TTC549 (cell line): ENCODE data around the gene MBOAT1.
"Not testable (repeated sequence)": the region's sequence is repeated elsewhere in the genome, so short reads cannot be mapped to it uniquely, and the experiment has no call there.

Source experiments
- FAIRE-seq: peaks from 2 replicates; lab custom pipeline; 2012; peaks lifted over from hg19 to GRCh38; lab: Jason Lieb, UNC

MBOAT1 gene, protein sequence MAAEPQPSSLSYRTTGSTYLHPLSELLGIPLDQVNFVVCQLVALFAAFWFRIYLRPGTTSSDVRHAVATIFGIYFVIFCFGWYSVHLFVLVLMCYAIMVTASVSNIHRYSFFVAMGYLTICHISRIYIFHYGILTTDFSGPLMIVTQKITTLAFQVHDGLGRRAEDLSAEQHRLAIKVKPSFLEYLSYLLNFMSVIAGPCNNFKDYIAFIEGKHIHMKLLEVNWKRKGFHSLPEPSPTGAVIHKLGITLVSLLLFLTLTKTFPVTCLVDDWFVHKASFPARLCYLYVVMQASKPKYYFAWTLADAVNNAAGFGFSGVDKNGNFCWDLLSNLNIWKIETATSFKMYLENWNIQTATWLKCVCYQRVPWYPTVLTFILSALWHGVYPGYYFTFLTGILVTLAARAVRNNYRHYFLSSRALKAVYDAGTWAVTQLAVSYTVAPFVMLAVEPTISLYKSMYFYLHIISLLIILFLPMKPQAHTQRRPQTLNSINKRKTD

DNA sequence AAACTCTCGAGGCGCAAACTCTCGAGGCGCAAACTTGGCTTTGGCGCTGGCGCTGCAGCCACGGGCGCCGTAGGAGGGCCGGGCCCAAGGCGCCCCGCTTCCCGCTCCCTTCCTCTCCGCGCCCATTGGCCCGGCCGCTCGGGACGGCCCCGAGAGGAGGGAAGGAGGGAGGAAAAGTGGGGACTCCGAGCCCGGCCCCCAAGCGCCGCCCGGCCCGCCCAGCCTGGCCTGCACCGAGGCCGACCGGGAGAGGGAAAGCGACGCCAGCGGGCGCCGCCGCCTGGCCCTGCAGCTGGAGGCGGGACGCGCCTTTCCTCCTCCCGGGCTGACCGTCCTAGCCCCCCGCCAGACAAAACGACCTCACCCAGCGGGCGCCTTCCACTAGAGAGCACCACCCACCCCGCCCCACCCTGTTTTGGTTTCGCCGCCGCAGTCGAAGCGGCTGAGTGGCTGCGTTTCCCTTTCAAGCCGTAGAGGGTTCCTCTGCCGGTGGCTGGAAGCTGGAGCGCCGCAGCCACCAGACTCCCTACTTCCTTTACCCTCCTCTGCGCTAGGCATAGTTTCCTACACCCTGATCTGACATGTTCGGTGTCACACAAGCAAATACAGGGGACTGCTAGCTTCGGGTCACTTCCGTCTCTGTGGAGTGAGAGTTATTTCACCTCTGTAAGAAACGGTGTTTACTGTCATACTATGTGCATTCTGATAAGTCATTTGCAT, at the start of gene MBOAT1:
Gene MBOAT1, minus strand, starts transcription at position 78 of the 720 bp plus-strand sequence. CDS start 235 bp downstream, outside the sequence.
- no peak for FAIRE-seq

DNA sequence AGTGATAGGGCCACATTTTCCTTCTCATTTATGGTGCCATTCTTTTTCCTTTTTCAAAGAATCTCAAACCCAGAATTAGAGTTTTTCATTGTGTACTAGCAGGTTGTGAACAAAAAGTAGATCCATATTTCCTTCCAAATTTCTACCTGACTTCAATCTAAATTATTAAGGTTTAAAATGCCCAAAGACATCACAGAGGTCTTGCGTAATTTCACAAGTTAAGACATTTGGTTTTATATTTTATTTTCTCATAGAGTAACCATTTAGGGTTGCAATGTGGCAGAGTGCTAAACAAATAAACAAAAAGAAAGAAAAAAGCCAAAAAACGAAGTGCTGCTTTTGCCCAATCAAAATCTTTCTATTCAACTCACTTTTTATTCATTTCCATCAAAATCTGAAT, 49.4 kb upstream of the MBOAT1 start:
- no peak for FAIRE-seq

DNA sequence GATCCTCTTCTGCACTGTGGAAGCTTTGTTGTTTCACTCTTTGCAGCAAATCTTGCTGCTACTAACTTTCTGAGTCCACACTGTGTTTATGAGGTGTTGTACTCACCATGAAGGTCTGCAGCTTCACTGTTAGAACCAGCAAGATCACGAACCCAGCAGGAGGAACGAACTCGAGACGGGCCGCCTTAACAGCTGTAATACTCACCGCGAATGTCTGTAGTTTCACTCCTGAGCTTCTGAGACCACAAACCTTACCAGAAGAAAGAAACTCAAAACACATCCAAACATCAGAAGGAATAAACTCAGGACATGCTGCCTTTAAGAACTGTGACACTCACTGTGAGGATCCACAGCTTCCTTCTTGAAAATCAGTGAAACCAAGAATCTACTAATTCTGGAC, 48.1 kb upstream of the MBOAT1 start:
- FAIRE-seq = no peak

DNA sequence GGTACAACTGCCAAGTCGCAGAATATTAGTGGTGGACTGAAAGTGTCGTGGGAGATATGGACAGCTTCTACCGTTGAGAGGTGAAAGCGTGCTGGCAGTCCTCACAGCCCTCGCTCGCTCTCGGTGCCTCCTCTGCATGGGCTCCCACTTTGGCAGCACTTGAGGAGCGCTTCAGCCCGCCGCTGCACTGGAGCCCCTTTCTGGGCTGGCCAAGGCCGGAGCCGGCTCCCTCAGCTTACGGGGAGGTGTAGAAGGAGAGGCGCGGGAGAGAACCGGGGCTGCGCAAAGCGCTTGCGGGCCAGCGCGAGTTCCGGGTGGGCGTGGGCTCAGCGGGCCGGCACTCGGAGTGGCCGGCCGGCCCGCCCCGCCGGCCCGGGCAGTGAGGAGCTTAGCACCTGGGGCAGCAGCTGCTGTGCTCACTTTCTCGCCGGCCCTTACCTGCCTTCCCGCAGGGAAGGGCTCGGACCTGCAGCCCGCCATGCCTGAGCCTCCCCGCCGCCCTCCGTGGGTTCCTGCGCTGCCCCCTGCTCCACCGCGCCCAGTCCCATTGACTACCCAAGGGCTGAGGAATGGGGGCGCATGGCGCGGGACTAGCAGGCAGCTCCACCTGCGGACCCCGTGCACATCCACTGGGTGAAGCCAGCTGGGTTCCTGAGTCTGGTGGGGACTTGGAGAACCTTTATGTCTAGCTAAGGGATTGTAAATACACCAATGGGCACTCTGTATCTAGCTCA, 47.2 kb upstream of the MBOAT1 start:
- FAIRE-seq = no peak

DNA sequence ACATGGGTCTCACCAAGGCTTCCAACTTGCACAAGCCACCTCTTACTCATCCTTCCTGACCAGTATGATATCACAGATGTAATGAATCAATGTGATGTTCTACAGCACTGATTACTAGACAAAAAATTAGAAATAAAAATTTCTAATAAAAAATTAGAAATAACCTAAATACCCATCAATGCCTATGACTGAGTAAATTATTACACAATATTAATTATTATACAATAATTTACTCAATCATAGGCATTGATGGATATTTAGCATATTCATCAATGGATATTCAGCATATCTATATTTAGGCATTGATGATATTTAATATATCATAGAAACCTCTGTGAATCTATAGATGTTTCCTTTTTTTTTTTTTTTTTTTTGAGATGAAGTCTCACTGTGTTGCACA, 43.2 kb upstream of the MBOAT1 start:
- FAIRE-seq = no peak

DNA sequence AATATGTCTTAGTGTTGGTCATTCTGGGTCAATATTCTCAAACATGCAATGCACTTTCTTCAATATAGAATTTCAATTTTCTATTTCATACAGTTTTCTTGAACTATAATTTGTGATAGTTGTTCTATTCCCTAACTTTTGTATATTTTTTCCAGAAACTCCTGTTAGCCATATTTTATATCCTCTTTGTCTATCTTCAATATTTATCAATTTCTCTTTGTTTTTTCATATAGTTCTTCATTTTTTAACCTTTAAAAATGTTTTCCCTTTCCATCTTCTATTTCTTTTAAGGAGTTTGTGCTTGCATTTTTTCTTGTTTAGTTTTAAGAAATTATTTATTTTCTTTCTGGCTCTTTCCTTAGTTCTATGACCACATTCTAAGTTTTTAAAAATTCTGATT, 42.0 kb upstream of the MBOAT1 start:
- no peak for FAIRE-seq

DNA sequence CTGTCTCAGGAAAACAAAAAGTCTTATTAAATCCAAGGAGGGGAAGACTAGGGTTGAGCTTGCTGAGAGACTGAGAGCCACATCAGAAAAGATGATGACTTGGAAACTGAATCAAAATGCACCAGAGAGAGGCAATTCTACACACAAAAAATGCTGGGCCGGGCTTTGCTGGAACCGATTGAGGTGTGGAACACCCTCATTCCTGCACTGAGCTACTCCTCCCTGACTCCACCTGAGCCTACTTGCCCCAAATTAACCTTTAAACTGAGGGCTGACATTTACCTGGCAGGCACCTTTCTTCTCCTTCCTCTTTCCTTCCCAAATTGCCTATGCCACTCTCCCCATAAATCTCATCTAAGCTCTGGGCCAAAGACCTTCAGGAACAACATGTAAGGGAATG, 40.8 kb upstream of the MBOAT1 start:
- no peak for FAIRE-seq

DNA sequence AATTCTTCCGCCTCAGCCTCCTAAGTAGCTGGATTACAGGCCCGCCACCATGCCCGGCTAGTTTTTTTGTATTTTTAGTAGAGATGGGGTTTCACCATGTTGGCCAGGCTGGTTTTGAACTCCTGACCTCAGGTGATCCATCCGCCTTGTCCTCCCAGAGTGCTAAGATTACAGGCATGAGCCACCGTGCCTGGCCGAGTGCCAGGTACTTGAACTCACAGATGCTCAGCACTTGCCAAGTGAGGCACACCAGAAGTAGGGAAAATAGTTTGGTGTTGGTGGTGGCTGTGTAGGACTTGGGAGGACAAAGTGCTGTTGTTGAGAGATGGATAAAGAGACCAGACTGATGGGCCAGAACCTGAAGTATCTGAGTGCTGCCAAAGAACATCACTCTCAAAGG, 40.0 kb upstream of the MBOAT1 start:
- FAIRE-seq = no peak

DNA sequence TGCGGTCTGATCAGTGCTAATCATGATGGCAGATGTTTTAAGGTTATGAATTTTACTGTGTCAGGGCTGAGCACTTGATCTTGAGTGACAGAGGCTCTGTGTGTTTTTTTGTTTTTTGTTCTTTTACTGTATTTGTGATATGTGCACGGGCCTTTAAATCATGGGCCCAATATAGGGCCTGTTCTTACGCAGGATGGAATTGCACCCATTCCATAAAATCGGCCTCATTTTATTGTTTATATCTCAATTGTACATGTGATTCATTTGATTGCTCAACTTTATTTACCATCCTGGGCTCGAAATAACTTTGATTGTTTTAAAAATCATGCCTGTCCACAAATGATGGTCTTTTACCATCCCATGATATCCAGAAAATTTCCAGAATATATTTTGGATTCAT, 39.3 kb upstream of the MBOAT1 start:
- no peak for FAIRE-seq

DNA sequence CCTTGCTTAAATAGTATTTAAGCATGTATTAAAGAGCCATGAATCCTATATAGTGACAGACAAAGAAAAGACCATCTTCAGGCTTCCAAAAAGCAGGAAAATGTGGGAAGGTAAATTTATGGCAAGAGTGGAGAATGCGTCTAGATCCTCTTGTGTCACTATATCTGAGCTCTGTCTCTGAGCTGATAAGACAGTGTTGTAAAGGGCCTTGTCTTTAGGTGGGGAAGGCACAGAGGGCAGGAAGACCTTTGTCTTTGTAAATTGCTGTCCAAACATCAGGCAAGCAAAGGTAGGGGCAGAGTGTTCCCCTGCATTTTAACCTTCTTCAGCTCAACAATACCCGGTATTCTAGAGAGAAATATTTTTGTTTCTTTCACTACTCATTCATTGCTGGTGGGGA, 33.9 kb upstream of the MBOAT1 start:
- FAIRE-seq = no peak

DNA sequence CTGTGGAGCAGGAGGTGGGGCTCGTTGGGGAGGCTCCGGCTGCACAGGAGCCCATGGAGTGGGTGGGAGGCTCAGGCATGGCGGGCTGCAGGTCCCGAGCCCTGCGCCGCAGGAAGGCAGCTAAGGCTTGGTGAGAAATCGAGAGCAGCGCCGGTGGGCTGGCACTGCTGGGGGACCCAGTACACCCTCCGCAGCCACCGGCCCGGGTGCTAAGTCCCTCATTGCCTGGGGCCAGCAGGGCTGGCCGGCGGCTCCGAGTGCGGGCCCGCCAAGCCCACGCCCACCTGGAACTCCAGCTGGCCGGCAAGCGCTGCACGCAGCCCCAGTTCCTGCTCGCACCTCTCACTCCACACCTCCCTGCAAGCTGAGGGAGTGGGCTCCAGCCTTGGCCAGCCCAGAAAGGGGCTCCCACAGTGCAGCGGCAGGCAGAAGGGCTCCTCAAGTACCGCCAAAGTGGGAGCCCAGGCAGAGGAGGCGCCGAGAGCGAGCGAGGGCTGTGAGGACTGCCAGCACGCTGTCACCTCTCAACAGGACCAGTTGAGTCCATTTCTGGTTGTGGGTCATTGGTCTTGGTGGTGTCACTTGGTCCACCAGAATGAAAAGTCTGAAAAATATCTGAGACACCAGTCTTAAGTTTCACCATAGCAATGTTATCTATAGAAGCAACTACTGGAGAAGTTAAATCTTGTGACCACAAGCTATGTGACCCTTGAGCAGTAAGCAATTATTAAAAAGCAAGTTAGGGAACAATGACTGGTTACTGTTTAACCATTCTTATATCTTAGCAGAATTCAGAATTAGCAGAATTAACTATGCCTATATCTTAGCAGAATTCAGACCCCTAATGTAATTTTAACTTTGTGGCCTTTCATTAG, 32.8 kb upstream of the MBOAT1 start:
- not testable (repeated sequence) for FAIRE-seq

DNA sequence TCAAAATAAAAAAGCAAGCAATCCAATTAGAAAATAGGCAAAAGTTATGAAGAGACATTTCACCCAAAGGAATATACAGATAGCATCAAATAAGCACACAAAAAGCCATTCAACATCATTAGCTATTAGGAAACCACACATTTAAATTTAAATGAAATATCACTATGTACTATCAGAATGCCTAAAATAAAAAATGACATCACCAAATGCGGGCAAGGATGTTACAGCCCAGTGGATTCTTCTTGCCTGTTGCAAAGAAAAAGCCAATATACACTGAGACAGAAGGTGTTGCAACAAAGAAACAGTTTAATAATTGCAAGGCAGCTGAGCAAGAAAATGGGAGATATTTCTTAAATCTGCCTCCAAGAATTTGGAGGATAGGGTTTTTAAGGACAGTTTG, 31.0 kb upstream of the MBOAT1 start:
- FAIRE-seq = no peak

DNA sequence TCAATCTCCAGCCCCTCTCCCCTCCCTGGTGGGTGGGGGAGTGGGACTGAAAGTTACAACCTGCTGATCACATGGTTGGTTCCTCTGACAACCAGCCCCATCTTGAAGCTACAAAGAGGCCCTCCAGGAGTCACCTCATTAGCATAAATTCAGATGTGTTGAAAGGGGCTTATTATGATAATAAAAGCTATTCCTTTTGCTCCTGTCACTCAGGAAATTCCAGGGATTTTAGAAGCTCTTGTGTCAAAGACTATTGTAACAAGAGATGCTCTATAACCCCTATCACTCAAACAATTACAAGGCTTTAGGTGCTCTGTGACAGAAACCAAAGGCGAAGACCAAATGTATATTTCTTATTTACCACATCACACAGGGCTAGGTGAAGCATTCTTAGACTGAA, 30.1 kb upstream of the MBOAT1 start:
- FAIRE-seq = no peak

DNA sequence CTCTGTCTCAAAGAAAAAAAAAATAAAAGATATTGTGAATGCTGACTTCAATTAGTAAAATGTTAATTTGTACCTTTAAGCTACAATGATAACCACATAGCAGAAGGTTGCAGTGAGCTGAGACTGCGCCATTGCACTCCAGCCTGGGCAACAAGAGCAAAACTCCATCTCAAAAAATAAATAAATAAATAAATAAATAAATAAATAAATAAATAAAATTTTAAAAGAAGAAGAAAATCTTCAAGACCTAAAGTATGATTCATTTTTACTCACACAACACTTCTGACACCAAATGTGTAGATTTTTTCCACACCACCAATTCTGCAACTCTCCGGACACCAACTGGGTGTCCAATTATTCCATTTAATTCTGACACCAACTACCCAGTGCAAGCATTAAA, 28.8 kb upstream of the MBOAT1 start:
- FAIRE-seq = no peak

DNA sequence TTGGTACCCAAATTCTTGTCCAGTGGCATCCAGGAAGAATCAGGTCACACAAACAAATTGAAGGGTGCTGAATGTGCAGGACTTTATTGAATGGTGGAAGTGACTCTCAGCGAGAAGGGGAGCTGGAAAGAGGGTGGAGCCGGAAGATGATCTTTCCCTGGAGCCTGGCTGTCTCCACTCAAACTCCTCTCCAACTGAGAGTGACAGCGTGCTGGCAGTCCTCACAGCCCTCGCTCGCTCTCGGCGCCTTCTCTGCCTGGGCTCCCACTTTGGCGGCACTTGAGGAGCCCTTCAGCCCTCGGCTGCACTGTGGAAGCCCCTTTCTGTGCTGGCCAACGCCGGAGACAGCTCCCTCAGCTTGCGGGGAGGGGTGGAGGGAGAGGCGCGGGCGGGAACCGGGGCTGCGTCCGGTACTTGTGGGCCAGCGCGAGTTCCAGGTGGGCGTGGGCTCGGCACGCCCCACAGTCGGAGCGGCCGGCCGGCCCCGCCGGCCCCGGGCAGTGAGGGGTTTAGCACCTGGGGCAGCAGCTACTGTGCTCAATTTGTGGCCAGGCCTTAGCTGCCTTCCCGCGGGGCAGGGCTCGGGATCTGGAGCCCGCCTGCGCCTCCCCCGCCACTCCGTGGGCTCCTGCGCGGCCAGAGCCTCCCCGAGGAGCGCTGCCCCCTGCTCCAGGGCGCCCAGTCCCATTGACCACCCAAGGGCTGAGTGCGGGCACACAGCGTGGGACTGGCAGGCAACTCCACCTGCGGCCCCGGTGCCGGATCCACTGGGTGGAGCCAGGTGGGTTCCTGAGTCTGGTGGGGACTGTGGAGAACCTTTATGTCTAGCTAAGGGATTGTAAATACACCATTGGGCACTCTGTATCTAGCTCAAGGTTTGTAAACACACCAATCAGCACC, 26.7 kb upstream of the MBOAT1 start:
- no peak for FAIRE-seq

DNA sequence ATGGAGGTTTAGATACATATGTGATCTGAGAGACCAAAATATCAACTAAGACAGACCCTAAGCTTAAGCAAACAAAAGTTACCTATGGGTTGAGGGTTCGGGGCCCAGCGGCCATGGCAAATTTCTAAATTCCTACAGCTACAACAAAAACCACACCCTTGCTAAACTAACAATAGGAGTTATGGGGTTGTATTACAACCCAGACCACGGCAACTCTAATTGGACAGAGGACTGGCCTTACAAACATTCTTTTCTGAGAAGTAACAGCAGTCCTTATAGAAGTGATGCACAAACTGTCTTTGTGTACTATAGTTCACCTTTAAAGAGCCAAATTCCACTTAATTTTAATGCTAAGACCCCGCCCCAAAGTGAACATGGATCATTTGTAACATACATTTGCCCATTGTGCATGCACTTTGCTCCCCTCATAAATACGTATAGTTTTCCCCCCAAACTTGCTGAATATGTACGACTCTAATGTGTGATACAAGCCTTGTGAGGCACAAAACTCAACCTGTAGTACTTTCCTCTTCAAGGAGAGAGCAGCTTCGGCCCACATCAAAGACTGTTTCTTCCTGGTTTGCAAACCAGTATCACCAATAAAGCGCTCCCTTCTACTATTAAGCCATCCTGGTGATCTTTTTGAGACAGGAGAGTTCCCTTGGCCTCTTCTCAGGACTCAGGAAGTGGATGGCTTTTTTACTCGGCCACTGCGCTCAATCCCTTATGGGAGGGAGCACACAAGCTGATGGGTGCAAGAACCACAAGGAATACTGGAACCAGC, 25.6 kb upstream of the MBOAT1 start:
- no peak for FAIRE-seq

DNA sequence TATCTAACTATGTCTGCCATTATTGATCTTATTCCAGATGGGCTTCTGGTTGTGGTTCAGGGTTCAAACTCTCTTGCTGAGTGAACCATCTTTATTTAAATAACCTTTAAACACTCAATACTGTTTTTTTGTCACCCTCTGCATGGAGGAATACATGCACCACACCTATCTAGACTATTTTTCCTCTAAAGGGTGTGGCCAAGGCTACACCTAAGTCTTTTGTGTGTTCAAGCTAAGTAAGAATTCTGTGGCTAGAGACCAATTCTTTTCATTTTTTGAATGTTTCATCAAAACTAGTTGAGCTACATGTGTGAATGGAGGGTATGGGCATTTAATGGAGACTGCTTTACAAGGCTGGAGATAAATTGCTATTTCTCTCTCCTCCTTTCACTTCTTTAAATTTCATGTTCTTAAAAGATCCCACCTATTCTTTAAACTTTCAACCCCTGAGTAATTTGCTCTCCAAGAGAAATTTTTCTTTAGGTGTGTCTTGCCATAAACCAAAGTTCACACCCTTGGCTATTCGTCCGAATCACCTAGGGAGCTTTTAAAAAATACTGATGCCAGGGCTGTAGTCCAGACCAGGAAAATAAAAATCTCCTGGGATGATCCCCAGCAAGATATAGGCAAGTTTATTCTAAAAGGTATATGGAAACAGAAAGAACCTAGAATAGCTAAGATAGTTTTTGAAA, 24.8 kb upstream of the MBOAT1 start:
- no peak for FAIRE-seq

DNA sequence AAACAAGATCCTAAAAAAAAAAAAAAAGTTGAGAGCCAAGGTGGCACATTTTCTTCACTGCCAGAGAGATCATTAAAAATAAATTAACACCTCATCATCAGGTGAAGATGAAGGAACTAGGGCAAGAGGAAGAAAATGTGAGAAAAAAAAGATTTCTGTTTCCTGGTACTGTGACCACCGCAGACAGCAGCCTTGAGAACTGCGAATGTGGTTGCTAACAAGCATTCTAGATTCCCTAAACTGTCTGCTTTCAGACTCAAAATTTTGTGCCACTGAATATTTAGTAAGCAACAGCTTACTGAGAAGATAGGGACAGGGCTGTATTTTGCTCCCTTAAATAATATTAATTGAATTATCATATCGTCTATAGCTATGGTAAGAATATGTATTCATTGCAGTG, 24.1 kb upstream of the MBOAT1 start:
- no peak for FAIRE-seq

DNA sequence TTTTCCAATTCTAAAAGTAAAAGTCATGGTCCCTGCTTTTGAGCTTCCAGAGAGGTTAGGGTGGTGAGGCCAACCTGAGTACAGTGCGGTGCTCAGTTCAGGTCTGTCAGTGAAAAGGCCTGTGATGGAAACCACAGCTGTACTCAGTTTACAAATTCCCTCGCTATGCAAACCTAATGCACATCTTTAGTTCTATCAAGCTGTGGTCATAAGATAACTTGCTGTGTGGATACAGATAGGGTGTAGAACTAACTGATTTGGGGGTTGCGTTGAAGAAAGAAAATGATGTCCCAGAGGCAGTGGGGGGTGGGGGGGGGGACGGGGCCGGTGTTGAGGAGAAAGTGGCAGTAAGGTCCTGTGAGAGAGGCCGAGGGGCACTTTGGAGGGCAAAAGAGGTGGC, 22.8 kb upstream of the MBOAT1 start:
- FAIRE-seq = no peak

DNA sequence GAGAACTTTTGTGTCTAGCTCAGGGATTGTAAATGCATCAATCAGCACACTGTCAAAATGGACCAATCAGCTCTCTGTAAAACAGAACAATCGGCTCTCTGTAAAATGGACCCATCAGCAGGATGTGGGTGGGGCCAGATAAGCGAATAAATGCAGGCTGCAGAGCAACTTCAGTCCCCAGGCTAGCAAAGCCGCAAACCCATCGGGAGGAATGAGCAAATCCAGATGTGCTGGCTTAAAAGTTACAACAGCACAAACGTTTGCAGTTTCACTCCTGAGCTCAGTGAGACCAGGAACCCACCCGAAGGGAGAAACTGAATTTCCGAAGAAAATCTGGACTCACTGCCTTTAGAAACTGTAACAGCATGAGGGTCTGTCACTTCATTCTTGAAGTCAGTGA, 21.9 kb upstream of the MBOAT1 start:
- FAIRE-seq = no peak
